GM23338 (cell line): Measurements from ENCODE around the gene REG1A. TPM values are rescaled to one million over a fixed set of nuclear protein-coding genes. Genes with fewer than 3 reads are reported as not detected.

Experiments used
- ATAC-seq: fragments of 200-7000 bp; cut with Tn5 transposase; 3 replicates; pipeline ENCODE4 v1.9.1; 2020
- DNase-seq: peaks from one replicate; pipeline ENCODE4 v3.0.0-alpha.2; 2015; ENCODE audit warnings: low spot score
- H2AFZ ChIP-seq: fragments of 200-600 bp; sonication (generic); 2 replicates; pipeline ENCODE4 v1.8.0; 2016; ENCODE audit warnings: antibody characterized with exemption, mild to moderate bottlenecking, moderate library complexity
- H3F3A ChIP-seq: fragments of 200-600 bp; sonication (generic); replicated peaks from 2 replicates; pipeline ENCODE4 v1.8.0; 2017; ENCODE audit warnings: antibody characterized with exemption, mixed run types, low read depth
- H3K27ac ChIP-seq: fragments of 200-600 bp; sonication (generic); 2 replicates; pipeline ENCODE4 v1.6.1; 2016; ENCODE audit warnings: low read depth
- H3K27me3 ChIP-seq: fragments of 200-600 bp; sonication (generic); 2 replicates; pipeline ENCODE4 v1.8.0; 2016; ENCODE audit warnings: mild to moderate bottlenecking, mixed run types, moderate library complexity; ENCODE audit not compliant: insufficient read depth
- H3K36me3 ChIP-seq: fragments of 200-600 bp; sonication (generic); 2 replicates; pipeline ENCODE4 v1.8.0; 2016; ENCODE audit warnings: mild to moderate bottlenecking; ENCODE audit not compliant: insufficient read depth
- H3K4me1 ChIP-seq: fragments of 200-600 bp; sonication (generic); 2 replicates; pipeline ENCODE4 v1.8.0; 2016; ENCODE audit warnings: mild to moderate bottlenecking, moderate library complexity; ENCODE audit not compliant: insufficient read depth
- H3K4me2 ChIP-seq: fragments of 200-600 bp; sonication (generic); 2 replicates; pipeline ENCODE4 v1.7.1; 2017; ENCODE audit warnings: mixed run types
- H3K4me3 ChIP-seq: fragments of 200-600 bp; sonication (generic); 2 replicates; pipeline ENCODE4 v1.6.1; 2016; ENCODE audit warnings: mixed run types
- H3K79me2 ChIP-seq: fragments of 200-600 bp; sonication (generic); replicated peaks from 2 replicates; pipeline ENCODE4 v1.8.0; 2017; ENCODE audit warnings: mild to moderate bottlenecking; ENCODE audit not compliant: insufficient read depth
- H3K9me2 ChIP-seq: fragments of 200-600 bp; sonication (generic); 2 replicates; pipeline ENCODE4 v1.8.0; 2017; ENCODE audit not compliant: insufficient read depth
- H4K20me1 ChIP-seq: fragments of 200-600 bp; sonication (generic); replicated peaks from 2 replicates; pipeline ENCODE4 v1.8.0; 2017; ENCODE audit warnings: mild to moderate bottlenecking; ENCODE audit not compliant: insufficient read depth
- H3K27ac Mint-ChIP-seq: 2 replicates; pipeline ENCODE4 v1.8.0; 2020; ENCODE audit warnings: inconsistent platforms, mild to moderate bottlenecking, moderate library complexity, mixed read lengths
- H3K27me3 Mint-ChIP-seq: 3 replicates; pipeline ENCODE4 v1.8.0; 2022; ENCODE audit warnings: low read depth, mild to moderate bottlenecking, moderate library complexity, mixed read lengths, inconsistent platforms; ENCODE audit not compliant: insufficient read depth, poor library complexity
- H3K36me3 Mint-ChIP-seq: 3 replicates; pipeline ENCODE4 v1.8.0; 2021; ENCODE audit warnings: low read depth, mild to moderate bottlenecking, inconsistent platforms, moderate library complexity, mixed read lengths
- H3K4me1 Mint-ChIP-seq: 3 replicates; pipeline ENCODE4 v1.8.0; 2020; ENCODE audit warnings: mild to moderate bottlenecking, inconsistent platforms, mixed read lengths
- H3K4me3 Mint-ChIP-seq: 3 replicates; pipeline ENCODE4 v1.8.0; 2021; ENCODE audit warnings: moderate library complexity, mild to moderate bottlenecking, inconsistent platforms, mixed read lengths
- H3K9me3 Mint-ChIP-seq: 3 replicates; pipeline ENCODE4 v1.8.0; 2020; ENCODE audit warnings: moderate library complexity, mild to moderate bottlenecking, inconsistent platforms, mixed read lengths
- CREB1 ChIP-seq: fragments of 250-450 bp; sonication (Bioruptor Pico); IDR thresholded peaks from 2 replicates; pipeline ENCODE4 v1.5.0; 2020; ENCODE audit warnings: low read depth, mild to moderate bottlenecking, moderate library complexity
- EZH2 ChIP-seq: fragments of 200-600 bp; sonication (generic); IDR thresholded peaks from one replicate; pipeline ENCODE4 v1.8.0; 2017; ENCODE audit warnings: antibody characterized with exemption, mild to moderate bottlenecking, low read depth; ENCODE audit not compliant: unreplicated experiment
- EZH2phosphoT487 ChIP-seq: fragments of 200-600 bp; sonication (generic); IDR thresholded peaks from one replicate; pipeline ENCODE4 v1.8.1; 2018; ENCODE audit warnings: antibody characterized with exemption; ENCODE audit not compliant: unreplicated experiment
- JUNB ChIP-seq: IDR thresholded peaks from one replicate; pipeline ENCODE4 v1.6.1; 2016; ENCODE audit warnings: antibody characterized with exemption; ENCODE audit not compliant: unreplicated experiment
- NANOG ChIP-seq: IDR thresholded peaks from 2 replicates; pipeline ENCODE4 v1.6.1; 2016; ENCODE audit warnings: antibody characterized with exemption, borderline replicate concordance
- POLR2AphosphoS5 ChIP-seq: IDR thresholded peaks from 2 replicates; pipeline ENCODE4 v1.6.1; 2016; ENCODE audit warnings: antibody characterized with exemption, low read depth
- STAT1 ChIP-seq: IDR thresholded peaks from one replicate; pipeline ENCODE4 v1.6.1; 2016; ENCODE audit warnings: antibody characterized with exemption; ENCODE audit not compliant: unreplicated experiment
- ZNF114 ChIP-seq: fragments of 250-450 bp; sonication (Bioruptor Pico); IDR thresholded peaks from 2 replicates; pipeline ENCODE4 v1.5.0; 2020; ENCODE audit warnings: mild to moderate bottlenecking, moderate library complexity
- ZNF331 ChIP-seq: fragments of 250-450 bp; sonication (Bioruptor Pico); IDR thresholded peaks from 2 replicates; pipeline ENCODE4 v1.5.0; 2020; ENCODE audit warnings: low read depth, mild to moderate bottlenecking, moderate library complexity
- long read RNA-seq: library from polyadenylated mRNA; unstranded; transcript quantifications from one replicate; pipeline ENCODE4 v2.0.0, GENCODE V29; 2020; ENCODE audit not compliant: unreplicated experiment
- polyA plus RNA-seq: library from polyadenylated mRNA; unstranded; fragments of >200 nt; fragmentation: Nextera tagmentation; extraction: Ambion mirVana; gene quantifications from 2 replicates; pipeline ENCODE4 v1.2.1, GENCODE V29; 2016
- total RNA-seq: library from RNA; depleted of rRNA; stranded (reverse); fragments of >200 nt; shearing (Covaris generic); gene quantifications from 2 replicates; pipeline ENCODE4 v1.2.3, GENCODE V29; 2014; rRNA removed
- TF ChIP-seq, protein P1 (sequence below): fragments of 250-450 bp; sonication (Bioruptor Pico); IDR thresholded peaks from 2 replicates; pipeline ENCODE4 v1.5.0; 2020; ENCODE audit warnings: mild to moderate bottlenecking, moderate library complexity
- TF ChIP-seq, protein P2 (sequence below), 2 experiments: fragments of 200-600 bp in 1 of 2; sonication (generic) in 1 of 2; conservative IDR thresholded peaks; 2 replicates each; pipeline versions ENCODE4 v1.5.1 to v1.6.1; 2016 to 2017; ENCODE audit warnings: antibody characterized with exemption in 2 of 2, low read depth in 2 of 2, mild to moderate bottlenecking in 2 of 2, moderate library complexity in 1 of 2
- TF ChIP-seq, protein P3 (sequence below): IDR thresholded peaks from one replicate; pipeline ENCODE4 v1.6.1; 2018; ENCODE audit warnings: antibody characterized with exemption; ENCODE audit not compliant: unreplicated experiment
- TF ChIP-seq, protein P4 (sequence below): IDR thresholded peaks from 2 replicates; pipeline ENCODE4 v1.6.1; 2016; ENCODE audit warnings: antibody characterized with exemption

Gene REG1A, protein sequence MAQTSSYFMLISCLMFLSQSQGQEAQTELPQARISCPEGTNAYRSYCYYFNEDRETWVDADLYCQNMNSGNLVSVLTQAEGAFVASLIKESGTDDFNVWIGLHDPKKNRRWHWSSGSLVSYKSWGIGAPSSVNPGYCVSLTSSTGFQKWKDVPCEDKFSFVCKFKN
- total RNA-seq (not detected in 2 replicates), polyA plus RNA-seq (not detected in 2 replicates)
- long read RNA-seq: 0 reads

DNA sequence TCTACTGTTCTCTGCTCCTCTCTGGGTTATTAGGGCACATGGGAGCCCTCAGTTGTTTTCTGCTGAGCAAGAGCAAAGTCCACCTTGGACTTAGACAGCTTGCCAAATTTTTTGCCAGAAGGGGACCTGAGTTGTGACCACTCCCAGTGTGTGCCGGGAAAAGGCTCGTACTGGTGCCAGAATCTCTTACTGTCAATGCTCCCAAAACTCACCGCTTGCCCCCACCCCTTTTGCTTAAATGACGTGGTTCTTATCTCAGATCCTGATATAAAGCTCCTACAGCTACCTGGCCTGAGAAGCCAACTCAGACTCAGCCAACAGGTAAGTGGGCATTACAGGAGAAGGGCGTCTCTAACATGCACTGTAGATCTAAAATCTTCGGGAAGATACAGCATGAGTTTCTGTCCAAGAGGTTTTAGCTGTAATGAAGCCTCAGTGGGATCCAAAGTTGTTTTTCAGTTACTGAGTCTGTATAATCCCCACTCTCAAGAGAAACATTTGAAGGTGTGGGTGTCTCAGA, at the start of gene REG1A:
Gene REG1A (plus strand): TSS at position 295 of the 520 bp plus-strand sequence. CDS start 374 bp downstream, outside the sequence.
- H3K4me1 ChIP-seq: no peaks in the 10 kb centered on the region
- peaks cover 4% of the 10 kb centered on the region; the same call in 1 of the 2 replicates for H3K36me3 ChIP-seq
- no peaks in the 10 kb centered on the region for H3K27me3 ChIP-seq
- TF ChIP-seq POLR2AphosphoS5 (no peak), CREB1 (CRISPR knock-in tag) (no peak), EZH2 (no peak), ZNF331 (CRISPR knock-in tag) (no peak), ZNF114 (no peak), EZH2phosphoT487 (no peak), STAT1 (no peak), JUNB (no peak), NANOG (no peak)
- TF ChIP-seq, protein P1, sequence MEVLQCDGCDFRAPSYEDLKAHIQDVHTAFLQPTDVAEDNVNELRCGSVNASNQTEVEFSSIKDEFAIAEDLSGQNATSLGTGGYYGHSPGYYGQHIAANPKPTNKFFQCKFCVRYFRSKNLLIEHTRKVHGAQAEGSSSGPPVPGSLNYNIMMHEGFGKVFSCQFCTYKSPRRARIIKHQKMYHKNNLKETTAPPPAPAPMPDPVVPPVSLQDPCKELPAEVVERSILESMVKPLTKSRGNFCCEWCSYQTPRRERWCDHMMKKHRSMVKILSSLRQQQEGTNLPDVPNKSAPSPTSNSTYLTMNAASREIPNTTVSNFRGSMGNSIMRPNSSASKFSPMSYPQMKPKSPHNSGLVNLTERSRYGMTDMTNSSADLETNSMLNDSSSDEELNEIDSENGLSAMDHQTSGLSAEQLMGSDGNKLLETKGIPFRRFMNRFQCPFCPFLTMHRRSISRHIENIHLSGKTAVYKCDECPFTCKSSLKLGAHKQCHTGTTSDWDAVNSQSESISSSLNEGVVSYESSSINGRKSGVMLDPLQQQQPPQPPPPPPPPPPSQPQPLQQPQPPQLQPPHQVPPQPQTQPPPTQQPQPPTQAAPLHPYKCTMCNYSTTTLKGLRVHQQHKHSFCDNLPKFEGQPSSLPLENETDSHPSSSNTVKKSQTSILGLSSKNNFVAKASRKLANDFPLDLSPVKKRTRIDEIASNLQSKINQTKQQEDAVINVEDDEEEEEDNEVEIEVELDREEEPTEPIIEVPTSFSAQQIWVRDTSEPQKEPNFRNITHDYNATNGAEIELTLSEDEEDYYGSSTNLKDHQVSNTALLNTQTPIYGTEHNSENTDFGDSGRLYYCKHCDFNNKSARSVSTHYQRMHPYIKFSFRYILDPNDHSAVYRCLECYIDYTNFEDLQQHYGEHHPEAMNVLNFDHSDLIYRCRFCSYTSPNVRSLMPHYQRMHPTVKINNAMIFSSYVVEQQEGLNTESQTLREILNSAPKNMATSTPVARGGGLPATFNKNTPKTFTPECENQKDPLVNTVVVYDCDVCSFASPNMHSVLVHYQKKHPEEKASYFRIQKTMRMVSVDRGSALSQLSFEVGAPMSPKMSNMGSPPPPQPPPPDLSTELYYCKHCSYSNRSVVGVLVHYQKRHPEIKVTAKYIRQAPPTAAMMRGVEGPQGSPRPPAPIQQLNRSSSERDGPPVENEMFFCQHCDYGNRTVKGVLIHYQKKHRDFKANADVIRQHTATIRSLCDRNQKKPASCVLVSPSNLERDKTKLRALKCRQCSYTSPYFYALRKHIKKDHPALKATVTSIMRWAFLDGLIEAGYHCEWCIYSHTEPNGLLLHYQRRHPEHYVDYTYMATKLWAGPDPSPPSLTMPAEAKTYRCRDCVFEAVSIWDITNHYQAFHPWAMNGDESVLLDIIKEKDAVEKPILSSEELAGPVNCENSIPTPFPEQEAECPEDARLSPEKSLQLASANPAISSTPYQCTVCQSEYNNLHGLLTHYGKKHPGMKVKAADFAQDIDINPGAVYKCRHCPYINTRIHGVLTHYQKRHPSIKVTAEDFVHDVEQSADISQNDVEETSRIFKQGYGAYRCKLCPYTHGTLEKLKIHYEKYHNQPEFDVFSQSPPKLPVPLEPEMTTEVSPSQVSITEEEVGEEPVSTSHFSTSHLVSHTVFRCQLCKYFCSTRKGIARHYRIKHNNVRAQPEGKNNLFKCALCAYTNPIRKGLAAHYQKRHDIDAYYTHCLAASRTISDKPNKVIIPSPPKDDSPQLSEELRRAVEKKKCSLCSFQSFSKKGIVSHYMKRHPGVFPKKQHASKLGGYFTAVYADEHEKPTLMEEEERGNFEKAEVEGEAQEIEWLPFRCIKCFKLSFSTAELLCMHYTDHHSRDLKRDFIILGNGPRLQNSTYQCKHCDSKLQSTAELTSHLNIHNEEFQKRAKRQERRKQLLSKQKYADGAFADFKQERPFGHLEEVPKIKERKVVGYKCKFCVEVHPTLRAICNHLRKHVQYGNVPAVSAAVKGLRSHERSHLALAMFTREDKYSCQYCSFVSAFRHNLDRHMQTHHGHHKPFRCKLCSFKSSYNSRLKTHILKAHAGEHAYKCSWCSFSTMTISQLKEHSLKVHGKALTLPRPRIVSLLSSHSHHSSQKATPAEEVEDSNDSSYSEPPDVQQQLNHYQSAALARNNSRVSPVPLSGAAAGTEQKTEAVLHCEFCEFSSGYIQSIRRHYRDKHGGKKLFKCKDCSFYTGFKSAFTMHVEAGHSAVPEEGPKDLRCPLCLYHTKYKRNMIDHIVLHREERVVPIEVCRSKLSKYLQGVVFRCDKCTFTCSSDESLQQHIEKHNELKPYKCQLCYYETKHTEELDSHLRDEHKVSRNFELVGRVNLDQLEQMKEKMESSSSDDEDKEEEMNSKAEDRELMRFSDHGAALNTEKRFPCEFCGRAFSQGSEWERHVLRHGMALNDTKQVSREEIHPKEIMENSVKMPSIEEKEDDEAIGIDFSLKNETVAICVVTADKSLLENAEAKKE (CRISPR knock-in tag): no peak
- TF ChIP-seq, protein P2, sequence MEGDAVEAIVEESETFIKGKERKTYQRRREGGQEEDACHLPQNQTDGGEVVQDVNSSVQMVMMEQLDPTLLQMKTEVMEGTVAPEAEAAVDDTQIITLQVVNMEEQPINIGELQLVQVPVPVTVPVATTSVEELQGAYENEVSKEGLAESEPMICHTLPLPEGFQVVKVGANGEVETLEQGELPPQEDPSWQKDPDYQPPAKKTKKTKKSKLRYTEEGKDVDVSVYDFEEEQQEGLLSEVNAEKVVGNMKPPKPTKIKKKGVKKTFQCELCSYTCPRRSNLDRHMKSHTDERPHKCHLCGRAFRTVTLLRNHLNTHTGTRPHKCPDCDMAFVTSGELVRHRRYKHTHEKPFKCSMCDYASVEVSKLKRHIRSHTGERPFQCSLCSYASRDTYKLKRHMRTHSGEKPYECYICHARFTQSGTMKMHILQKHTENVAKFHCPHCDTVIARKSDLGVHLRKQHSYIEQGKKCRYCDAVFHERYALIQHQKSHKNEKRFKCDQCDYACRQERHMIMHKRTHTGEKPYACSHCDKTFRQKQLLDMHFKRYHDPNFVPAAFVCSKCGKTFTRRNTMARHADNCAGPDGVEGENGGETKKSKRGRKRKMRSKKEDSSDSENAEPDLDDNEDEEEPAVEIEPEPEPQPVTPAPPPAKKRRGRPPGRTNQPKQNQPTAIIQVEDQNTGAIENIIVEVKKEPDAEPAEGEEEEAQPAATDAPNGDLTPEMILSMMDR (conservative IDR thresholded peaks at IDR 0.05; ENCODE audit: low read depth in 2 of 2): no peak
- TF ChIP-seq, protein P3, sequence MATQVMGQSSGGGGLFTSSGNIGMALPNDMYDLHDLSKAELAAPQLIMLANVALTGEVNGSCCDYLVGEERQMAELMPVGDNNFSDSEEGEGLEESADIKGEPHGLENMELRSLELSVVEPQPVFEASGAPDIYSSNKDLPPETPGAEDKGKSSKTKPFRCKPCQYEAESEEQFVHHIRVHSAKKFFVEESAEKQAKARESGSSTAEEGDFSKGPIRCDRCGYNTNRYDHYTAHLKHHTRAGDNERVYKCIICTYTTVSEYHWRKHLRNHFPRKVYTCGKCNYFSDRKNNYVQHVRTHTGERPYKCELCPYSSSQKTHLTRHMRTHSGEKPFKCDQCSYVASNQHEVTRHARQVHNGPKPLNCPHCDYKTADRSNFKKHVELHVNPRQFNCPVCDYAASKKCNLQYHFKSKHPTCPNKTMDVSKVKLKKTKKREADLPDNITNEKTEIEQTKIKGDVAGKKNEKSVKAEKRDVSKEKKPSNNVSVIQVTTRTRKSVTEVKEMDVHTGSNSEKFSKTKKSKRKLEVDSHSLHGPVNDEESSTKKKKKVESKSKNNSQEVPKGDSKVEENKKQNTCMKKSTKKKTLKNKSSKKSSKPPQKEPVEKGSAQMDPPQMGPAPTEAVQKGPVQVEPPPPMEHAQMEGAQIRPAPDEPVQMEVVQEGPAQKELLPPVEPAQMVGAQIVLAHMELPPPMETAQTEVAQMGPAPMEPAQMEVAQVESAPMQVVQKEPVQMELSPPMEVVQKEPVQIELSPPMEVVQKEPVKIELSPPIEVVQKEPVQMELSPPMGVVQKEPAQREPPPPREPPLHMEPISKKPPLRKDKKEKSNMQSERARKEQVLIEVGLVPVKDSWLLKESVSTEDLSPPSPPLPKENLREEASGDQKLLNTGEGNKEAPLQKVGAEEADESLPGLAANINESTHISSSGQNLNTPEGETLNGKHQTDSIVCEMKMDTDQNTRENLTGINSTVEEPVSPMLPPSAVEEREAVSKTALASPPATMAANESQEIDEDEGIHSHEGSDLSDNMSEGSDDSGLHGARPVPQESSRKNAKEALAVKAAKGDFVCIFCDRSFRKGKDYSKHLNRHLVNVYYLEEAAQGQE: no peak
- TF ChIP-seq, protein P4, sequence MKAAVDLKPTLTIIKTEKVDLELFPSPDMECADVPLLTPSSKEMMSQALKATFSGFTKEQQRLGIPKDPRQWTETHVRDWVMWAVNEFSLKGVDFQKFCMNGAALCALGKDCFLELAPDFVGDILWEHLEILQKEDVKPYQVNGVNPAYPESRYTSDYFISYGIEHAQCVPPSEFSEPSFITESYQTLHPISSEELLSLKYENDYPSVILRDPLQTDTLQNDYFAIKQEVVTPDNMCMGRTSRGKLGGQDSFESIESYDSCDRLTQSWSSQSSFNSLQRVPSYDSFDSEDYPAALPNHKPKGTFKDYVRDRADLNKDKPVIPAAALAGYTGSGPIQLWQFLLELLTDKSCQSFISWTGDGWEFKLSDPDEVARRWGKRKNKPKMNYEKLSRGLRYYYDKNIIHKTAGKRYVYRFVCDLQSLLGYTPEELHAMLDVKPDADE: no peak
- ATAC-seq: no peak
- Mint-ChIP-seq H3K4me1 (no peaks in the 10 kb centered on the region), H3K4me3 (no peak within 1 kb of the TSS), H3K27ac (no peak within 1 kb of the TSS), H3K9me3 (peaks cover 3% of the 10 kb centered on the region; the same call in 1 of the 3 replicates), H3K36me3 (no peaks in the 10 kb centered on the region), H3K27me3 (peaks cover 3% of the 10 kb centered on the region)
- peaks cover 3% of the 10 kb centered on the region; the same call in 1 of the 2 replicates for H3K9me2 ChIP-seq
- H2AFZ ChIP-seq: no peak within 1 kb of the TSS
- DNase-seq: no peak
- H3K27ac ChIP-seq: no peak within 1 kb of the TSS
- H3K4me3 ChIP-seq: no peak within 1 kb of the TSS
- H3K79me2 ChIP-seq: no peaks in the 10 kb centered on the region
- no peak within 1 kb of the TSS for H3K4me2 ChIP-seq
- H3F3A ChIP-seq: no peaks in the 10 kb centered on the region
- no peaks in the 10 kb centered on the region for H4K20me1 ChIP-seq
